ENCODE results near the gene TEX22. TPM values are rescaled to one million over a fixed set of nuclear protein-coding genes. Genes with fewer than 3 reads are reported as not detected.

TEX22 gene
- total RNA-seq, 1 experiment from 2014 or later = 0.04 TPM

- no peak for DNase-seq (ENCODE audit: low spot score)
These were observed 13.6 kb upstream of the TEX22 start for GRCh38 chr14:105384605-105385321.

- DNase-seq (ENCODE audit: low spot score) = no peak
These were observed 13.1 kb upstream of the TEX22 start for GRCh38 chr14:105385322-105385637.

- no peak for DNase-seq (ENCODE audit: low spot score)
These were observed 12.5 kb upstream of the TEX22 start for GRCh38 chr14:105385698-105386365.

- no peak for DNase-seq (ENCODE audit: low spot score)
These were observed 11.5 kb upstream of the TEX22 start for GRCh38 chr14:105386581-105387529.

GRCh38 chr14:105387530-105387922 is 10.8 kb upstream of the TEX22 start:
- no peak for DNase-seq (ENCODE audit: low spot score)

GRCh38 chr14:105388110-105388951 is 10.0 kb upstream of the TEX22 start:
- no peak for DNase-seq (ENCODE audit: low spot score)

- DNase-seq (ENCODE audit: low spot score) = no peak
These were observed 9.4 kb upstream of the TEX22 start for GRCh38 chr14:105388976-105389375.

GRCh38 chr14:105389534-105389933 is 8.8 kb upstream of the TEX22 start:
- no peak for DNase-seq (ENCODE audit: low spot score)

- no peak for DNase-seq (ENCODE audit: low spot score)
These were observed 8.1 kb upstream of the TEX22 start for GRCh38 chr14:105389976-105390848.

GRCh38 chr14:105390849-105391500 is 7.4 kb upstream of the TEX22 start:
- DNase-seq (ENCODE audit: low spot score) = no peak

GRCh38 chr14:105391541-105391940 is 6.8 kb upstream of the TEX22 start:
- DNase-seq (ENCODE audit: low spot score) = no peak

GRCh38 chr14:105392131-105393090 is 5.9 kb upstream of the TEX22 start:
- DNase-seq (ENCODE audit: low spot score) = no peak

GRCh38 chr14:105393151-105393550 is 5.2 kb upstream of the TEX22 start:
- DNase-seq (ENCODE audit: low spot score) = no peak

- no peak for DNase-seq (ENCODE audit: low spot score)
These were observed 3.4 kb upstream of the TEX22 start for GRCh38 chr14:105394714-105395537.

- DNase-seq (ENCODE audit: low spot score) = no peak
These were observed 2.8 kb upstream of the TEX22 start for GRCh38 chr14:105395538-105395854.

- DNase-seq (ENCODE audit: low spot score) = no peak
These were observed 897 bp upstream of the TEX22 start for GRCh38 chr14:105397350-105397931.

GRCh38 chr14:105398726-105399465 is 558 bp downstream of the TEX22 start:
- no peak for DNase-seq (ENCODE audit: low spot score)

Measured in H4 (cell line).